ENCODE data around the gene SNED1. TPM values are rescaled to one million over a fixed set of nuclear protein-coding genes. Genes with fewer than 3 reads are reported as not detected.

Gene SNED1
- total RNA-seq, 2 experiments from 2014 or later = 2.8 to 13.6 TPM

- BruUV-seq (replicated peaks) = no TSS peak
- DNase-seq (ENCODE audit: low spot score) = no peak
- CTCF ChIA-PET (ENCODE audit: unreplicated experiment) = interaction anchor here (0.5 kb wide), 1 partner anchor 43 kb away, joined by 3 read pairs; no protein-coding TSS in a partner anchor
- no peaks in the 10 kb centered on the region for H3K79me2 ChIP-seq (ENCODE audit: insufficient read depth, low read depth, low read length)
- H3K27ac ChIP-seq (ENCODE audit: low read depth, low read length, poor library complexity, severe bottlenecking) = no peak overlapping the region
- H3K9me3 ChIP-seq (ENCODE audit: low read length) = no peaks in the 10 kb centered on the region
- no peaks in the 10 kb centered on the region for H3K9me2 ChIP-seq (ENCODE audit: insufficient read depth, low read length)
- H3K36me3 ChIP-seq (ENCODE audit: insufficient read depth, low read length) = no peaks in the 10 kb centered on the region
- POLR2A ChIA-PET = no interaction called here
- H3K4me3 ChIP-seq (ENCODE audit: low read depth, low read length, poor library complexity, severe bottlenecking) = no peak overlapping the region
- no peaks in the 10 kb centered on the region for H3K4me1 ChIP-seq (ENCODE audit: insufficient read depth, low read length, poor library complexity, severe bottlenecking)
- no peak overlapping the region for H2AFZ ChIP-seq (ENCODE audit: low read length)
- H3K4me2 ChIP-seq (ENCODE audit: low read length) = no peak overlapping the region
- no peak for TF ChIP-seq CTCF (conservative IDR thresholded peaks at IDR 0.05; ENCODE audit: low read length)
- no peak for TF ChIP-seq EZH2phosphoT487 (IDR thresholded peaks at IDR 0.05; ENCODE audit: borderline replicate concordance, low read depth, low read length)
- intact Hi-C loops (cut with micrococcal nuclease; ENCODE audit: unreplicated experiment) = no loop called here
- H4K20me1 ChIP-seq (ENCODE audit: insufficient read depth, low read length) = no peaks in the 10 kb centered on the region
These were observed 40.6 kb upstream of the SNED1 start for GRCh38 chr2:240957656-240958365.

- intact Hi-C loops (cut with micrococcal nuclease; ENCODE audit: unreplicated experiment) = no loop called here
- TF ChIP-seq CTCF (conservative IDR thresholded peaks at IDR 0.05; ENCODE audit: low read length) (no peak), EZH2phosphoT487 (IDR thresholded peaks at IDR 0.05; ENCODE audit: borderline replicate concordance, low read depth, low read length) (no peak)
- Histone ChIP-seq H3K79me2 (ENCODE audit: insufficient read depth, low read depth, low read length) (no peaks in the 10 kb centered on the region), H3K36me3 (ENCODE audit: insufficient read depth, low read length) (no peaks in the 10 kb centered on the region), H3K4me2 (ENCODE audit: low read length) (no peak overlapping the region), H4K20me1 (ENCODE audit: insufficient read depth, low read length) (no peaks in the 10 kb centered on the region), H3K4me3 (ENCODE audit: low read depth, low read length, poor library complexity, severe bottlenecking) (no peak overlapping the region), H3K27ac (ENCODE audit: low read depth, low read length, poor library complexity, severe bottlenecking) (no peak overlapping the region), H3K4me1 (ENCODE audit: insufficient read depth, low read length, poor library complexity, severe bottlenecking) (no peaks in the 10 kb centered on the region), H2AFZ (ENCODE audit: low read length) (no peak overlapping the region), H3K9me3 (ENCODE audit: low read length) (no peaks in the 10 kb centered on the region), H3K9me2 (ENCODE audit: insufficient read depth, low read length) (no peaks in the 10 kb centered on the region)
- no peak for DNase-seq (ENCODE audit: low spot score)
- BruUV-seq (replicated peaks) = no TSS peak
- CTCF ChIA-PET (ENCODE audit: unreplicated experiment) = interaction anchor here (0.5 kb wide), 1 partner anchor 44 kb away, joined by 3 read pairs; no protein-coding TSS in a partner anchor
- POLR2A ChIA-PET = no interaction called here
These were observed 39.8 kb upstream of the SNED1 start for GRCh38 chr2:240958366-240959213.

All from OCI-LY7 (cell line).